Left hindlimb (tissue), 1 donor: ENCODE data around the gene PHLPP1.
"Not testable (repeated sequence)": the region's sequence is repeated elsewhere in the genome, so short reads cannot be mapped to it uniquely, and the experiment has no call there.

Source experiments
- DNase-seq: peaks from one replicate; pipeline ENCODE4 v3.0.0-alpha.2; 2018

The PHLPP1 gene

GRCh38 chr18:62715436-62715758 lies at the start of gene PHLPP1:
Gene PHLPP1 (plus strand): TSS chr18:62715541. CDS start chr18:62715684, 143 bp downstream.
- DNase-seq = no peak

GRCh38 chr18:62669225-62669624 lies 46.1 kb upstream of the PHLPP1 start:
- DNase-seq = no peak

GRCh38 chr18:62670573-62670972 lies 44.8 kb upstream of the PHLPP1 start:
- no peak for DNase-seq

- no peak for DNase-seq
These were observed 42.7 kb upstream of the PHLPP1 start for GRCh38 chr18:62672600-62672999.

DNA sequence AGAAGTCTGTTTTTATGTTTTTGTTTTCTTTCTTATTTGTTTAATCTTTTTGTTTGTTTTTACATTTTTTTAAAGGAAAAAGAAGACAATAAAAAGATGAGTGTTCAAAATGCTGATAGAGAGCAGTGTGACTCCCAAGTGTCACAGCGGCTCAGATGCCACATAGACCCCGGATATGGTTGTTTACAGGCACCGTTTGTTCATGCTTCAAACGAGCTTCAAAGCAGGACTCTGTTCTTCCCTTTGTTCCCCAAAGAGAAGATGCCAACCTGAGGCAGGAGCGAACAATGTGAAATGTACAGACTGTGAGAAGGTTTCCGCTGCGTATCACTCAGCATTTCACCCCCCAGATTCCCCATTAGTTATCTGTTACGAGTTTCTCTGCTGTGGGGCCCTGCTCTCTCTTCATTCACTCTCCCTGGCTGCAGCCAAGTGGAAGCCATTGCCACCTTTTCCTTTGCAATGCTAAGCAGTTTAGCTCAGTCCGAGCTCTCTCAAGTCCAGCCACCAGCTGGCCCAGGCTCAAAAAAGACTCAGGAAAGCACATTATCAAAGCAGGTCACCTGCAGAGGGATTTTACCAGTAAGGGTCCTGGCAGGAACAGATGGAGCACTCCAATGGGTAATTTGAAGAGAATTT lies 36.4 kb upstream of the PHLPP1 start:
- no peak for DNase-seq

DNA sequence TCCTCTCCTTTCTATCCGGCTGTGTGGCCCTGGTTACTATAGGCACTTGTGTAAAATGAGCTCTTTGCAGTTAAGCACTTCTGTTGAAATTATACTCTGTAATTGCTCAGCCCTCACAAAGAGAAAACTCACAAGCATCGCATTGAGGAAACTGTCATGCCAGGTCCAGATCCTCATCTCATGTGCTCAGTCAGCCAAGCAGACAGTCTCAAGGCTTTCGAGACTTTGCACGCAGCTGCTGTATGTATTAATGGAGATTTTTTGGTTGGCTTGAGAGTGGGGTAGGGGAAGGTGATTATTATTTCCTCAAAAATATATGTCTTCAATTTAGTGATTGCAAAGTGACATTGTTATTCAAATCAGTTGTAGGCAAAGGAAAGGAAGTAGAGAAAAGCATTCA lies 33.0 kb upstream of the PHLPP1 start:
- DNase-seq = no peak

- no peak for DNase-seq
These were observed 31.4 kb upstream of the PHLPP1 start for GRCh38 chr18:62683935-62684334.

- no peak for DNase-seq
These were observed 26.5 kb upstream of the PHLPP1 start for GRCh38 chr18:62688743-62689317.

- no peak for DNase-seq
These were observed 25.0 kb upstream of the PHLPP1 start for GRCh38 chr18:62690236-62690815.

- no peak for DNase-seq
These were observed 21.7 kb upstream of the PHLPP1 start for GRCh38 chr18:62693659-62694058.

GRCh38 chr18:62697636-62698035 lies 17.7 kb upstream of the PHLPP1 start:
- DNase-seq = no peak

GRCh38 chr18:62702259-62702658 lies 13.1 kb upstream of the PHLPP1 start:
- no peak for DNase-seq

DNA sequence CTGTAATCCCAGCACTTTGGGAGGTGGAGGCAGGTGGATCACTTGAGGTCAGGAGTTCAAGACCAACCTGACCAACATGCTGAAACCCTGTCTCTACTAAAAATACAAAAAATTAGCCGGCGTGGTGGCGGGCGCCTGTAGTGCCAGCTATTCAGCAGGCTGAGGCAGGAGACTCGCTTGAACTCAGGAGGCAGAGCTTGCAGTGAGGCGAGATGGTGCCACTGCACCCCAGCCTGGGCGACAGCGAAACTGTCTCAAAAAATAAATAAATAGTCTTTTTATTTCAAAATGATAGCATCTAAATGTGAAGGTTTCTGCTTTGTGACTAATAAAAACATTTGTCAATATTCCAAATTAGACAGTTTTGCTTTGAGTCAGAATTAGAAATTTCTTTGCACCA lies 8.5 kb upstream of the PHLPP1 start:
- not testable (repeated sequence) for DNase-seq

GRCh38 chr18:62709908-62710307 lies 5.4 kb upstream of the PHLPP1 start:
- not testable (repeated sequence) for DNase-seq

DNA sequence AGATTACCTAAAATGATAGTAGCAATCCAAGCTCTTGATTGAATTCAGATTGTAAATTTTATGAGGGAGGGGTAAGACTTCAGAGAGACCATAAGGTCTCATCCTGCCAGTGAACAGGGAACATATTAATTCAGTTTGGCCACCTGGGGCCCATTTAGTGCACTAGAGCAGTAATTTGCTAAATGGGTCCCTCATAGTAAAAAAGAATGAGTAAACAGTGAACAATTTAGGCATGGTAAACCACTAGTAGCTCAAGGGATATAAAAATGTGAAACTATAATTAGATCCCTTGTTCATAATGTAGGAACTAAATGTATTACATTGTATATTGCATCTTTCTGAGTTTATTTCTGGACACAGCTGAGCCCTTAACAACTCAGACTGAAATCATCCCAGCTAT lies 4.9 kb upstream of the PHLPP1 start:
- no peak for DNase-seq

GRCh38 chr18:62711781-62712180 lies 3.6 kb upstream of the PHLPP1 start:
- no peak for DNase-seq

- DNase-seq = no peak
These were observed 1.6 kb upstream of the PHLPP1 start for GRCh38 chr18:62713651-62714247.

DNA sequence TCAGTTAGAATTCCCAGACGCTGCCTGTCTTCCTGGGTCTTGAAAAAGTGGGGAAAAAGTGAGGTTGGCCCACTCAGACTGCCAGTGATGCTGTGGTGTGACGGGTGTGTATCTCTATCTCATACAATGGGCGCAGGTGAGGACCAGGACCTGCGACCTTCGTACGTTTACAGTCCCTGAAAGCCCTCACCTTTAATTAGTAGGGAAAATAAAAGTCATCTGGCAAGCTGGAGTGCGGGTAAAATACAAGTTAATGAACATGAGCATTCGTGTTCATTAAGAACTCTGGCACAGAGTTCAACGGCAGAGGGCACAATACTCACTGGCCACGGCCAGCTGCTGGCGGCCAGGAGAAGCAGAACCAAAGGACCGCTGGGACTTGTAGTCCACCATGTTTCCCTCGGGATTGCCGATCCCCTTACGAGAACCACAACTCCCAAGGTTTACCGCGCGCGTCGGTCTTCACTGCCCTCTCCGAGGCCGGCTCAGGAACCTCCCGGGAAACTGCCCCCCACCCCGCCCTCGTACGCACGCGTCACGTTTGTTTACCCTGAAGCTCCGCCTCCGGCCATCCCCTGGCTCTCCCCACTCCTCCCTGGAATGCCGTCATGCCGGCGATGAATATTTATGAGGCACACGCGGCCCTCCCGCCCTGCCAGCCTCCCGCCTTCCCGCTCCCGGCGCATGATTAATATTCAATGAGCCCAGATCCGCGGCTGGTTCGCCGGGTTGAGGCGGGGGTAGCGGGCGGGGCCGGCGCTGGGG lies 488 bp upstream of the PHLPP1 start:
- peak; percentile 100 for DNase-seq

DNA sequence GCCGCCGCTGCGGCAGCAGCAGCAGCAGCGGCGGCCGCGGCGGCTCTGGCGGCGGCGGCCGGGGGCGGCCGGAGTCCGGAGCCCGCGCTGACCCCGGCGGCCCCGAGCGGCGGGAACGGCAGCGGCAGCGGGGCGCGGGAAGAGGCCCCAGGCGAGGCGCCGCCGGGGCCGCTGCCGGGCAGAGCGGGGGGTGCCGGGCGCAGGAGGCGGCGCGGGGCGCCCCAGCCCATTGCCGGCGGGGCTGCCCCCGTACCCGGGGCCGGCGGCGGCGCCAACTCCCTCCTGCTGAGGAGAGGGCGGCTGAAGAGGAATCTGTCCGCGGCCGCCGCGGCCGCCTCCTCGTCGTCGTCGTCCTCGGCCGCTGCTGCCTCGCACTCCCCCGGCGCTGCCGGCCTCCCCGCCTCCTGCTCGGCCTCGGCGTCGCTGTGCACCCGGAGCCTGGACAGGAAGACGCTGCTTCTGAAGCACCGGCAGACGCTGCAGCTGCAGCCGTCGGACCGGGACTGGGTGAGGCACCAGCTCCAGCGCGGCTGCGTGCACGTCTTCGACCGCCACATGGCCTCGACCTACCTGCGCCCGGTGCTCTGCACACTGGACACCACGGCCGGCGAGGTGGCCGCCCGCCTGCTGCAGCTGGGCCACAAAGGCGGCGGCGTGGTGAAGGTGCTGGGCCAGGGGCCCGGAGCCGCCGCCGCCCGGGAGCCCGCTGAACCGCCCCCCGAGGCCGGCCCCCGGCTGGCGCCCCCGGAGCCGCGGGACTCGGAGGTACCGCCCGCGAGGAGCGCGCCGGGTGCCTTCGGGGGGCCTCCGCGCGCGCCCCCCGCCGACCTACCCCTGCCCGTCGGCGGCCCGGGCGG lies 646 bp downstream of the PHLPP1 start:
- DNase-seq = peak; percentile 70

DNA sequence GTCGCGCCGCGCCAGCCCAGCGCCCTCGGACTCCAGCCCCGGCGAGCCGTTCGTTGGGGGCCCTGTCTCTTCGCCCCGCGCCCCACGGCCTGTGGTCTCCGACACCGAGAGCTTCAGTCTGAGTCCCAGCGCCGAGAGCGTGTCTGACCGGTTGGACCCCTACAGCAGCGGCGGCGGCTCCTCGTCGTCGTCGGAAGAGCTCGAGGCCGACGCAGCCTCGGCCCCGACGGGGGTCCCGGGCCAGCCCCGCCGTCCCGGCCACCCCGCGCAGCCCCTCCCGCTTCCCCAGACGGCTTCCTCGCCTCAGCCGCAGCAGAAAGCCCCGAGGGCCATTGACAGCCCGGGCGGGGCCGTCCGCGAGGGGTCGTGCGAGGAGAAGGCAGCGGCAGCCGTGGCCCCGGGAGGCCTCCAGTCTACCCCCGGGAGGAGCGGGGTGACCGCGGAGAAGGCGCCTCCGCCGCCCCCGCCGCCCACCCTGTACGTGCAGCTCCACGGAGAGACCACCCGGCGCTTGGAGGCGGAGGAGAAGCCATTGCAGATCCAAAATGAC lies 1.4 kb downstream of the PHLPP1 start:
- DNase-seq = peak; percentile 66

DNA sequence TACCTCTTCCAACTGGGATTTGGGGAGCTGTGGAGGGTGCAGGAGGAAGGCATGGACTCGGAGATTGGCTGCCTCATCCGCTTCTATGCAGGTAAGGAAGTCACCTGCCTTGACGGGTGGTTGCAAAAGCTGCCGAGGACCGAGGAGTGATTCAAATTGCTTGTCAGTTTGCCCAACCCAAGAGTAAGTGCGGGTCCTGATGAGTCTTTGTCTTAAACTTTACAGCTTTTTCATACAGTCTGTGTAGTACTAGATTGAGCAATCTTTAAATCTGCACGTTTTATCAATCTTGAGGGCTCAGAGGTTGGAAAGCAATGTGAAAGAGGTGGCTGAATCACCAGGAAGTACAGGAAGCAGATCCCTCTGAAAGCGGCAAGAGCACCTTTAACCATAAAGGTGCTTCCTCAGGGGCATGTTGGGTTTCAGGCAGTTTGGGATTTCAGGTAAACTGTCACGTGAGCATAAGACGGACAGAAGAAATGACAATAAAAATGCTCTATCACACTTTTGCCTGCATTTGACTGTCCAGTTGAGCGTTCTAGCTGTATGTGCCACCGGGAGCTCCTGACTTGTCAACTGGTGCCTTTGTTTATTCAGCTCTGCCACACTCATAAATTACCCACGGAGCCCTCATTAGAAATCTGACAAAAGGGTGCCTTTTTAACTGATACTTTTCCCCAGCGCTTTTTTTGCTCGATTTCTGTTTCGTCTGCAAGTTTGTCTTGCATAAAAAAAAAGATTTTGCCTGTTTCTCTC lies 2.0 kb downstream of the PHLPP1 start:
- no peak for DNase-seq
